Muscle layer of colon (tissue), 2 donors: ENCODE results near the gene DHRSX.
"Not testable (repeated sequence)": the region's sequence is repeated elsewhere in the genome, so short reads cannot be mapped to it uniquely, and the experiment has no call there.

ENCODE experiments used
- H3K27ac ChIP-seq: one replicate; pipeline ENCODE4 v1.7.0; 2013; ENCODE audit warnings: low read depth, mild to moderate bottlenecking, low read length, moderate library complexity
- H3K27me3 ChIP-seq, 2 donors: one replicate each; pipeline ENCODE4 v1.7.0; 2013; ENCODE audit warnings: low read length in 2 of 2, mild to moderate bottlenecking in 2 of 2; ENCODE audit not compliant: insufficient read depth in 2 of 2, control insufficient read depth in 1 of 2
- H3K36me3 ChIP-seq: one replicate; pipeline ENCODE4 v1.7.0; 2013; ENCODE audit warnings: mild to moderate bottlenecking, low read length; ENCODE audit not compliant: insufficient read depth
- H3K4me1 ChIP-seq: one replicate; pipeline ENCODE4 v1.7.0; 2013; ENCODE audit warnings: mild to moderate bottlenecking, low read length; ENCODE audit not compliant: insufficient read depth
- H3K4me3 ChIP-seq, 2 donors: one replicate each; pipeline ENCODE4 v1.7.0; 2013; ENCODE audit warnings: low read length in 2 of 2, low read depth in 1 of 2, mild to moderate bottlenecking in 1 of 2, moderate library complexity in 1 of 2
- H3K9ac ChIP-seq: one replicate; pipeline ENCODE4 v1.7.0; 2013; ENCODE audit warnings: low read length
- H3K9me3 ChIP-seq: one replicate; pipeline ENCODE4 v1.7.0; 2013; ENCODE audit warnings: mild to moderate bottlenecking, low read length
- donor health status: abdominal sarcoma.
- donor health status: Adenocarcinoma of cecum.

Gene DHRSX

GRCh38 chrX:2469196-2469685 lies 31.5 kb downstream of the DHRSX start:
- Histone ChIP-seq H3K4me3 (no peak overlapping the region), H3K36me3 (no peaks in the 10 kb centered on the region), H3K27me3 (no peaks in the 10 kb centered on the region), H3K4me1 (no peaks in the 10 kb centered on the region), H3K9me3 (no peaks in the 10 kb centered on the region), H3K9ac (no peak overlapping the region), H3K27ac (no peak overlapping the region)

GRCh38 chrX:2468261-2469195 lies 32.2 kb downstream of the DHRSX start:
- no peaks in the 10 kb centered on the region for H3K36me3 ChIP-seq
- no peaks in the 10 kb centered on the region for H3K9me3 ChIP-seq
- no peak overlapping the region for H3K4me3 ChIP-seq
- no peaks in the 10 kb centered on the region for H3K4me1 ChIP-seq
- no peak overlapping the region for H3K27ac ChIP-seq
- no peak overlapping the region for H3K9ac ChIP-seq
- no peaks in the 10 kb centered on the region for H3K27me3 ChIP-seq

- no peak overlapping the region for H3K4me3 ChIP-seq
- H3K9ac ChIP-seq, result no peak overlapping the region
- H3K27me3 ChIP-seq, result no peaks in the 10 kb centered on the region
- H3K27ac ChIP-seq, result no peak overlapping the region
- no peaks in the 10 kb centered on the region for H3K4me1 ChIP-seq
- no peaks in the 10 kb centered on the region for H3K9me3 ChIP-seq
- no peaks in the 10 kb centered on the region for H3K36me3 ChIP-seq
These were observed 33.7 kb downstream of the DHRSX start for GRCh38 chrX:2466876-2467656.

GRCh38 chrX:2464677-2465166 lies 36.1 kb downstream of the DHRSX start:
- H3K9ac ChIP-seq, result no peak overlapping the region
- no peak overlapping the region for H3K4me3 ChIP-seq
- H3K4me1 ChIP-seq, result no peaks in the 10 kb centered on the region
- no peak overlapping the region for H3K27ac ChIP-seq
- H3K36me3 ChIP-seq, result no peaks in the 10 kb centered on the region
- no peaks in the 10 kb centered on the region for H3K27me3 ChIP-seq
- H3K9me3 ChIP-seq, result no peaks in the 10 kb centered on the region

GRCh38 chrX:2463973-2464676 lies 36.7 kb downstream of the DHRSX start:
- Histone ChIP-seq H3K4me1 (no peaks in the 10 kb centered on the region), H3K4me3 (no peak overlapping the region), H3K9ac (no peak overlapping the region), H3K27ac (no peak overlapping the region), H3K27me3 (no peaks in the 10 kb centered on the region), H3K9me3 (no peaks in the 10 kb centered on the region), H3K36me3 (no peaks in the 10 kb centered on the region)

GRCh38 chrX:2463481-2463880 lies 37.3 kb downstream of the DHRSX start:
- H3K4me1 ChIP-seq, H3K9me3 ChIP-seq, H3K9ac ChIP-seq, H3K27me3 ChIP-seq, H3K27ac ChIP-seq, H3K4me3 ChIP-seq, H3K36me3 ChIP-seq: not testable (repeated sequence)

- H3K36me3 ChIP-seq, result no peaks in the 10 kb centered on the region
- H3K27me3 ChIP-seq, result no peaks in the 10 kb centered on the region
- H3K9me3 ChIP-seq, result no peaks in the 10 kb centered on the region
- no peaks in the 10 kb centered on the region for H3K4me1 ChIP-seq
- H3K4me3 ChIP-seq, result no peak overlapping the region
- H3K9ac ChIP-seq, result no peak overlapping the region
- H3K27ac ChIP-seq, result no peak overlapping the region
These were observed 38.0 kb downstream of the DHRSX start for GRCh38 chrX:2462780-2463179.

GRCh38 chrX:2462074-2462473 lies 38.7 kb downstream of the DHRSX start:
- H3K9ac ChIP-seq, result no peak overlapping the region
- no peak overlapping the region for H3K27ac ChIP-seq
- H3K4me1 ChIP-seq, result no peaks in the 10 kb centered on the region
- H3K9me3 ChIP-seq, result no peaks in the 10 kb centered on the region
- no peaks in the 10 kb centered on the region for H3K36me3 ChIP-seq
- no peaks in the 10 kb centered on the region for H3K27me3 ChIP-seq
- H3K4me3 ChIP-seq, result no peak overlapping the region

- no peak overlapping the region for H3K27ac ChIP-seq
- no peak overlapping the region for H3K9ac ChIP-seq
- no peaks in the 10 kb centered on the region for H3K4me1 ChIP-seq
- no peaks in the 10 kb centered on the region for H3K27me3 ChIP-seq
- no peaks in the 10 kb centered on the region for H3K9me3 ChIP-seq
- H3K36me3 ChIP-seq, result no peaks in the 10 kb centered on the region
- H3K4me3 ChIP-seq, result no peak overlapping the region
These were observed 39.1 kb downstream of the DHRSX start for GRCh38 chrX:2461711-2462016.

- not testable (repeated sequence) for H3K9ac ChIP-seq, H3K9me3 ChIP-seq, H3K36me3 ChIP-seq, H3K4me1 ChIP-seq, H3K27me3 ChIP-seq, H3K27ac ChIP-seq, H3K4me3 ChIP-seq
These were observed 39.7 kb downstream of the DHRSX start for GRCh38 chrX:2460821-2461710.
